IMR-90 (cell line): ENCODE results near the gene TRAPPC3L. TPM values are rescaled to one million over a fixed set of nuclear protein-coding genes. Genes with fewer than 3 reads are reported as not detected.

ENCODE experiments used
- ATAC-seq: fragments of 200-7000 bp; cut with Tn5 transposase; 2 replicates; pipeline ENCODE4 v1.9.1; 2020; ENCODE audit warnings: low read depth, mild to moderate bottlenecking, moderate library complexity
- BruUV-seq: library from RNA; stranded (reverse); fragments of 400-500 nt; replicated peaks from 2 replicates; lab custom pipeline; 2021; lab: Mats Ljungman, UMichigan
- CTCF ChIA-PET: fragments of 300-600 bp; formaldehyde crosslinking; extraction: SDS; loops from one replicate; lab custom pipeline; 2021; ENCODE audit warnings: antibody characterized with exemption; lab: Yijun Ruan, JAX
- POLR2A ChIA-PET: fragments of 300-600 bp; sonication (Branson Sonifier 250); formaldehyde crosslinking; loops from one replicate; lab custom pipeline; 2022; ENCODE audit warnings: antibody characterized with exemption; ENCODE audit not compliant: unreplicated experiment; lab: Charles Lee
- DNase-seq: peaks from one replicate; pipeline ENCODE4 v3.0.0; 2013
- H2AFZ ChIP-seq: replicated peaks from 2 replicates; pipeline ENCODE3; 2013; ENCODE audit warnings: low read length, mild to moderate bottlenecking; ENCODE audit not compliant: poor library complexity
- H2AK5ac ChIP-seq: 2 replicates; pipeline ENCODE4 v1.6.1; 2013; ENCODE audit warnings: low read depth, low read length, inconsistent platforms
- H2AK9ac ChIP-seq: replicated peaks from 2 replicates; pipeline ENCODE3; 2013; ENCODE audit warnings: mild to moderate bottlenecking, low read depth, low read length, moderate library complexity; ENCODE audit not compliant: poor library complexity
- H2BK120ac ChIP-seq: 2 replicates; pipeline ENCODE4 v1.6.1; 2013; ENCODE audit warnings: low read depth, low read length, inconsistent platforms
- H2BK15ac ChIP-seq: 3 replicates; pipeline ENCODE4 v1.6.1; 2013; ENCODE audit warnings: low read depth, low read length, inconsistent platforms
- H2BK20ac ChIP-seq: 2 replicates; pipeline ENCODE4 v1.6.1; 2013; ENCODE audit warnings: low read depth, mild to moderate bottlenecking, inconsistent platforms, low read length, moderate library complexity
- H2BK5ac ChIP-seq: 2 replicates; pipeline ENCODE4 v1.6.1; 2013; ENCODE audit warnings: mild to moderate bottlenecking, low read depth, low read length, inconsistent platforms; ENCODE audit not compliant: poor library complexity, severe bottlenecking
- H3K14ac ChIP-seq: replicated peaks from 2 replicates; pipeline ENCODE4 v1.6.1; 2013; ENCODE audit warnings: low read depth, low read length, inconsistent platforms
- H3K18ac ChIP-seq: 2 replicates; pipeline ENCODE4 v1.6.1; 2013; ENCODE audit warnings: low read depth, low read length, control low read depth
- H3K23ac ChIP-seq: 2 replicates; pipeline ENCODE4 v1.6.1; 2013; ENCODE audit warnings: low read depth, low read length, inconsistent platforms
- H3K27ac ChIP-seq: 2 replicates; pipeline ENCODE4 v1.5.1; 2013; ENCODE audit warnings: mild to moderate bottlenecking, control low read depth, low read length; ENCODE audit not compliant: insufficient read depth
- H3K27me3 ChIP-seq: 2 replicates; pipeline ENCODE4 v1.6.1; 2013; ENCODE audit warnings: low read length; ENCODE audit not compliant: control insufficient read depth, insufficient read depth
- H3K36me3 ChIP-seq: 2 replicates; pipeline ENCODE4 v1.6.1; 2013; ENCODE audit warnings: low read length, mixed read lengths; ENCODE audit not compliant: control insufficient read depth, insufficient read depth
- H3K4ac ChIP-seq: 2 replicates; pipeline ENCODE4 v1.6.1; 2013; ENCODE audit warnings: low read depth, low read length, inconsistent platforms
- H3K4me1 ChIP-seq: 2 replicates; pipeline ENCODE4 v1.6.1; 2013; ENCODE audit warnings: low read length, mixed read lengths; ENCODE audit not compliant: control insufficient read depth, insufficient read depth
- H3K4me2 ChIP-seq: 2 replicates; pipeline ENCODE4 v1.6.1; 2013; ENCODE audit warnings: low read depth, mild to moderate bottlenecking, control low read depth, low read length, moderate library complexity
- H3K4me3 ChIP-seq: 2 replicates; pipeline ENCODE4 v1.5.1; 2013; ENCODE audit warnings: low read depth, mild to moderate bottlenecking, control low read depth, low read length, moderate library complexity; ENCODE audit not compliant: insufficient read depth
- H3K56ac ChIP-seq: 2 replicates; pipeline ENCODE4 v1.6.1; 2013; ENCODE audit warnings: low read length, inconsistent platforms; ENCODE audit not compliant: insufficient read depth; ENCODE audit errors: extremely low read depth
- H3K79me1 ChIP-seq, 2 experiments: 2 replicates each; pipeline ENCODE4 v1.6.1; 2013; ENCODE audit warnings: low read length in 2 of 2, inconsistent platforms in 1 of 2, low read depth in 1 of 2
- H3K9ac ChIP-seq: 2 replicates; pipeline ENCODE4 v1.6.1; 2013; ENCODE audit warnings: low read depth, low read length, control low read depth
- H3K9me1 ChIP-seq: 2 replicates; pipeline ENCODE4 v1.6.1; 2013; ENCODE audit warnings: low read length, inconsistent platforms; ENCODE audit not compliant: insufficient read depth
- H3K9me3 ChIP-seq: 2 replicates; pipeline ENCODE4 v1.6.1; 2013; ENCODE audit warnings: low read length; ENCODE audit not compliant: control insufficient read depth, insufficient read depth
- H4K20me1 ChIP-seq: 2 replicates; pipeline ENCODE4 v1.6.1; 2013; ENCODE audit warnings: low read length, inconsistent platforms; ENCODE audit not compliant: insufficient read depth
- H4K5ac ChIP-seq: 2 replicates; pipeline ENCODE4 v1.6.1; 2013; ENCODE audit warnings: mild to moderate bottlenecking, low read depth, low read length, control low read depth
- H4K8ac ChIP-seq, 2 experiments: 2 replicates each; pipeline ENCODE4 v1.6.1; 2013; ENCODE audit warnings: low read depth in 2 of 2, low read length in 2 of 2, control low read depth in 1 of 2, inconsistent platforms in 1 of 2
- H4K91ac ChIP-seq: 2 replicates; pipeline ENCODE4 v1.6.1; 2013; ENCODE audit warnings: low read depth, low read length, inconsistent platforms; ENCODE audit not compliant: insufficient read depth
- CEBPB ChIP-seq: IDR thresholded peaks from 2 replicates; pipeline ENCODE4 v1.6.1; 2012; ENCODE audit warnings: low read depth, low read length, improper control_type of control experiment
- WGBS, 2 experiments: methylation state at CpG; one replicate each; pipeline versions ENCODE4 v1.1.5 to v1.1.7; 2013; ENCODE audit warnings: missing lambda C conversion rate in 2 of 2; ENCODE audit not compliant: insufficient read length in 1 of 2; ENCODE audit errors: extremely low coverage in 2 of 2; 5-methylcytosine and 5-hydroxymethylcytosine counted together
- dilution Hi-C: fragments of 300-500 bp; cut with HindIII; formaldehyde crosslinking; loops from one replicate; pipeline ENCODE4 v1.14.3; 2018; ENCODE audit warnings: low sequenced_read_pairs; ENCODE audit not compliant: unreplicated experiment
- in situ Hi-C: fragments of 300-500 bp; cut with MboI; formaldehyde crosslinking; loops from 3 replicates; pipeline ENCODE4 v1.14.3; 2019; ENCODE audit warnings: low sequenced_read_pairs, inconsistent platforms, mixed read lengths
- intact Hi-C: fragments of 100-400 bp; cut with micrococcal nuclease; formaldehyde crosslinking; loops from 2 replicates; pipeline ENCODE4 v1.10.0; 2022
- polyA plus RNA-seq, 3 experiments: library from polyadenylated mRNA; depleted of rRNA; stranded (reverse); fragments of >200 nt; gene quantifications; 2 replicates each; pipeline ENCODE4 v1.2.3, GENCODE V29; 2012; ENCODE audit warnings: low replicate concordance in 1 of 3
- total RNA-seq: library from RNA; depleted of rRNA; stranded (reverse); fragments of >200 nt; gene quantifications from 2 replicates; pipeline ENCODE4 v1.2.3, GENCODE V29; 2012

TRAPPC3L gene
- total and polyA plus RNA-seq, 2 of the 4 experiments (the other 2 are of a cell fraction): 0.03 TPM; not detected in 1

GRCh38 chr6:116571683-116572000 is 26.2 kb upstream of the TRAPPC3L start:
- H2BK20ac ChIP-seq: no peak overlapping the region
- ChIA-PET POLR2A (interaction anchor here (0.8 to 1.0 kb wide), 2 partner anchors 14 to 301 kb away, joined by 4 to 6 read pairs; no protein-coding TSS in a partner anchor), CTCF (interaction anchor here (0.7 to 2.2 kb wide), 6 partner anchors 11 to 327 kb away, joined by 3 to 9 read pairs (median 4); no protein-coding TSS in a partner anchor)
- ATAC-seq (no peak; the same call in 1 of the 2 replicates), DNase-seq (no peak)
- H4K8ac ChIP-seq: peak overlapping the region; percentile 11 to 61; a peak in 2 of 4 replicates
- H3K23ac ChIP-seq: peak overlapping the region; percentile 83
- H3K4me2 ChIP-seq: peak overlapping the region; percentile 96
- TF ChIP-seq CEBPB: no peak
- H2BK120ac ChIP-seq: peak overlapping the region; percentile 7; the same call in 1 of the 2 replicates
- 0 out of 2 replicates have a peak overlapping the region, but pooled peaks have one; percentile 3 for H2AK5ac ChIP-seq
- H3K18ac ChIP-seq: no peak overlapping the region
- no peaks in the 10 kb centered on the region for H3K36me3 ChIP-seq
- peak overlapping the region; percentile 71 for H3K14ac ChIP-seq
- peak overlapping the region; percentile 49 for H4K91ac ChIP-seq
- no CpG with 5 or more reads among the region's 12 CpGs for WGBS, 2 experiments
- H3K9me3 ChIP-seq: no peaks in the 10 kb centered on the region
- peaks cover 10 to 45% of the 10 kb centered on the region in 2 experiments for H3K79me1 ChIP-seq
- no peaks in the 10 kb centered on the region for H3K4me1 ChIP-seq
- dilution Hi-C loops: no loop called here
- no peak overlapping the region for H2BK15ac ChIP-seq
- peak overlapping the region; percentile 94 for H2AFZ ChIP-seq
- BruUV-seq: no TSS peak
- H3K4ac ChIP-seq: peak overlapping the region; percentile 73
- in situ Hi-C loops: no loop called here
- peak overlapping the region; percentile 51 for H2AK9ac ChIP-seq
- peak overlapping the region; percentile 51 for H2BK5ac ChIP-seq
- peak overlapping the region; percentile 73 for H3K27ac ChIP-seq
- H3K9ac ChIP-seq: peak overlapping the region; percentile 79
- peak overlapping the region; percentile 5; the same call in 1 of the 2 replicates for H4K5ac ChIP-seq
- H3K56ac ChIP-seq: peak overlapping the region; percentile 81; the same call in 1 of the 2 replicates
- H4K20me1 ChIP-seq: peaks cover 3% of the 10 kb centered on the region; the same call in 1 of the 2 replicates
- intact Hi-C loops: loop anchor here (2.0 to 5.0 kb wide), 2 partner anchors 76 to 291 kb away; no protein-coding TSS in a partner anchor
- H3K27me3 ChIP-seq: no peaks in the 10 kb centered on the region
- no peaks in the 10 kb centered on the region for H3K9me1 ChIP-seq
- H3K4me3 ChIP-seq: peak overlapping the region; percentile 81
